IMR-90 (cell line): ENCODE data around the gene SASH1. TPM values are rescaled to one million over a fixed set of nuclear protein-coding genes. Genes with fewer than 3 reads are reported as not detected.

Experiments used
- ATAC-seq: fragments of 200-7000 bp; cut with Tn5 transposase; 2 replicates; pipeline ENCODE4 v1.9.1; 2020; ENCODE audit warnings: low read depth, mild to moderate bottlenecking, moderate library complexity
- BruUV-seq: library from RNA; stranded (reverse); fragments of 400-500 nt; replicated peaks from 2 replicates; lab custom pipeline; 2021; lab: Mats Ljungman, UMichigan
- CTCF ChIA-PET: fragments of 300-600 bp; formaldehyde crosslinking; extraction: SDS; loops from one replicate; lab custom pipeline; 2021; ENCODE audit warnings: antibody characterized with exemption; lab: Yijun Ruan, JAX
- POLR2A ChIA-PET: fragments of 300-600 bp; sonication (Branson Sonifier 250); formaldehyde crosslinking; loops from one replicate; lab custom pipeline; 2022; ENCODE audit warnings: antibody characterized with exemption; ENCODE audit not compliant: unreplicated experiment; lab: Charles Lee
- DNase-seq: peaks from one replicate; pipeline ENCODE4 v3.0.0; 2013
- H2AFZ ChIP-seq: replicated peaks from 2 replicates; pipeline ENCODE3; 2013; ENCODE audit warnings: low read length, mild to moderate bottlenecking; ENCODE audit not compliant: poor library complexity
- H2AK5ac ChIP-seq: 2 replicates; pipeline ENCODE4 v1.6.1; 2013; ENCODE audit warnings: low read depth, low read length, inconsistent platforms
- H2AK9ac ChIP-seq: replicated peaks from 2 replicates; pipeline ENCODE3; 2013; ENCODE audit warnings: mild to moderate bottlenecking, low read depth, low read length, moderate library complexity; ENCODE audit not compliant: poor library complexity
- H2BK120ac ChIP-seq: 2 replicates; pipeline ENCODE4 v1.6.1; 2013; ENCODE audit warnings: low read depth, low read length, inconsistent platforms
- H2BK15ac ChIP-seq: 3 replicates; pipeline ENCODE4 v1.6.1; 2013; ENCODE audit warnings: low read depth, low read length, inconsistent platforms
- H2BK20ac ChIP-seq: 2 replicates; pipeline ENCODE4 v1.6.1; 2013; ENCODE audit warnings: low read depth, mild to moderate bottlenecking, inconsistent platforms, low read length, moderate library complexity
- H2BK5ac ChIP-seq: 2 replicates; pipeline ENCODE4 v1.6.1; 2013; ENCODE audit warnings: mild to moderate bottlenecking, low read depth, low read length, inconsistent platforms; ENCODE audit not compliant: poor library complexity, severe bottlenecking
- H3K14ac ChIP-seq: replicated peaks from 2 replicates; pipeline ENCODE4 v1.6.1; 2013; ENCODE audit warnings: low read depth, low read length, inconsistent platforms
- H3K18ac ChIP-seq: 2 replicates; pipeline ENCODE4 v1.6.1; 2013; ENCODE audit warnings: low read depth, low read length, control low read depth
- H3K23ac ChIP-seq: 2 replicates; pipeline ENCODE4 v1.6.1; 2013; ENCODE audit warnings: low read depth, low read length, inconsistent platforms
- H3K27ac ChIP-seq: 2 replicates; pipeline ENCODE4 v1.5.1; 2013; ENCODE audit warnings: mild to moderate bottlenecking, control low read depth, low read length; ENCODE audit not compliant: insufficient read depth
- H3K27me3 ChIP-seq: 2 replicates; pipeline ENCODE4 v1.6.1; 2013; ENCODE audit warnings: low read length; ENCODE audit not compliant: control insufficient read depth, insufficient read depth
- H3K36me3 ChIP-seq: 2 replicates; pipeline ENCODE4 v1.6.1; 2013; ENCODE audit warnings: low read length, mixed read lengths; ENCODE audit not compliant: control insufficient read depth, insufficient read depth
- H3K4ac ChIP-seq: 2 replicates; pipeline ENCODE4 v1.6.1; 2013; ENCODE audit warnings: low read depth, low read length, inconsistent platforms
- H3K4me1 ChIP-seq: 2 replicates; pipeline ENCODE4 v1.6.1; 2013; ENCODE audit warnings: low read length, mixed read lengths; ENCODE audit not compliant: control insufficient read depth, insufficient read depth
- H3K4me2 ChIP-seq: 2 replicates; pipeline ENCODE4 v1.6.1; 2013; ENCODE audit warnings: low read depth, mild to moderate bottlenecking, control low read depth, low read length, moderate library complexity
- H3K4me3 ChIP-seq: 2 replicates; pipeline ENCODE4 v1.5.1; 2013; ENCODE audit warnings: low read depth, mild to moderate bottlenecking, control low read depth, low read length, moderate library complexity; ENCODE audit not compliant: insufficient read depth
- H3K56ac ChIP-seq: 2 replicates; pipeline ENCODE4 v1.6.1; 2013; ENCODE audit warnings: low read length, inconsistent platforms; ENCODE audit not compliant: insufficient read depth; ENCODE audit errors: extremely low read depth
- H3K79me1 ChIP-seq, 2 experiments: 2 replicates each; pipeline ENCODE4 v1.6.1; 2013; ENCODE audit warnings: low read length in 2 of 2, inconsistent platforms in 1 of 2, low read depth in 1 of 2
- H3K9ac ChIP-seq: 2 replicates; pipeline ENCODE4 v1.6.1; 2013; ENCODE audit warnings: low read depth, low read length, control low read depth
- H3K9me1 ChIP-seq: 2 replicates; pipeline ENCODE4 v1.6.1; 2013; ENCODE audit warnings: low read length, inconsistent platforms; ENCODE audit not compliant: insufficient read depth
- H3K9me3 ChIP-seq: 2 replicates; pipeline ENCODE4 v1.6.1; 2013; ENCODE audit warnings: low read length; ENCODE audit not compliant: control insufficient read depth, insufficient read depth
- H4K20me1 ChIP-seq: 2 replicates; pipeline ENCODE4 v1.6.1; 2013; ENCODE audit warnings: low read length, inconsistent platforms; ENCODE audit not compliant: insufficient read depth
- H4K5ac ChIP-seq: 2 replicates; pipeline ENCODE4 v1.6.1; 2013; ENCODE audit warnings: mild to moderate bottlenecking, low read depth, low read length, control low read depth
- H4K8ac ChIP-seq, 2 experiments: 2 replicates each; pipeline ENCODE4 v1.6.1; 2013; ENCODE audit warnings: low read depth in 2 of 2, low read length in 2 of 2, control low read depth in 1 of 2, inconsistent platforms in 1 of 2
- H4K91ac ChIP-seq: 2 replicates; pipeline ENCODE4 v1.6.1; 2013; ENCODE audit warnings: low read depth, low read length, inconsistent platforms; ENCODE audit not compliant: insufficient read depth
- BHLHE40 ChIP-seq: fragments of 150-350 bp; IDR thresholded peaks from 2 replicates; pipeline ENCODE4 v1.6.1; 2016; ENCODE audit warnings: mild to moderate bottlenecking, low read depth, low read length
- CEBPB ChIP-seq: IDR thresholded peaks from 2 replicates; pipeline ENCODE4 v1.6.1; 2012; ENCODE audit warnings: low read depth, low read length, improper control_type of control experiment
- FOS ChIP-seq: fragments of 150-350 bp; IDR thresholded peaks from 2 replicates; pipeline ENCODE4 v1.6.1; 2016; ENCODE audit warnings: low read depth, low read length
- MAFK ChIP-seq: IDR thresholded peaks from 2 replicates; pipeline ENCODE4 v1.6.1; 2012; ENCODE audit warnings: low read depth, low read length, improper control_type of control experiment
- MAZ ChIP-seq: IDR thresholded peaks from 2 replicates; pipeline ENCODE4 v1.6.1; 2012; ENCODE audit warnings: low read depth, mild to moderate bottlenecking, low read length, improper control_type of control experiment, moderate library complexity, borderline replicate concordance
- MXI1 ChIP-seq: IDR thresholded peaks from 2 replicates; pipeline ENCODE4 v1.6.1; 2012; ENCODE audit warnings: low read depth, mild to moderate bottlenecking, low read length, moderate library complexity, borderline replicate concordance
- RCOR1 ChIP-seq: IDR thresholded peaks from 2 replicates; pipeline ENCODE4 v1.6.1; 2012; ENCODE audit warnings: mild to moderate bottlenecking, low read length, improper control_type of control experiment; ENCODE audit not compliant: insufficient replicate concordance
- RFX5 ChIP-seq: IDR thresholded peaks from 2 replicates; pipeline ENCODE4 v1.8.0; 2012; ENCODE audit warnings: low read depth, mild to moderate bottlenecking, low read length, moderate library complexity
- SMC3 ChIP-seq: fragments of 150-350 bp; IDR thresholded peaks from 2 replicates; pipeline ENCODE4 v1.6.1; 2016; ENCODE audit warnings: low read depth, mild to moderate bottlenecking, antibody characterized with exemption, low read length, moderate library complexity
- dilution Hi-C: fragments of 300-500 bp; cut with HindIII; formaldehyde crosslinking; loops from one replicate; pipeline ENCODE4 v1.14.3; 2018; ENCODE audit warnings: low sequenced_read_pairs; ENCODE audit not compliant: unreplicated experiment
- in situ Hi-C: fragments of 300-500 bp; cut with MboI; formaldehyde crosslinking; loops from 3 replicates; pipeline ENCODE4 v1.14.3; 2019; ENCODE audit warnings: low sequenced_read_pairs, inconsistent platforms, mixed read lengths
- intact Hi-C: fragments of 100-400 bp; cut with micrococcal nuclease; formaldehyde crosslinking; loops from 2 replicates; pipeline ENCODE4 v1.10.0; 2022
- polyA plus RNA-seq, 3 experiments: library from polyadenylated mRNA; depleted of rRNA; stranded (reverse); fragments of >200 nt; gene quantifications; 2 replicates each; pipeline ENCODE4 v1.2.3, GENCODE V29; 2012; ENCODE audit warnings: low replicate concordance in 1 of 3
- total RNA-seq: library from RNA; depleted of rRNA; stranded (reverse); fragments of >200 nt; gene quantifications from 2 replicates; pipeline ENCODE4 v1.2.3, GENCODE V29; 2012
- TF ChIP-seq, protein P1 (sequence below): fragments of 150-350 bp; IDR thresholded peaks from 2 replicates; pipeline ENCODE4 v1.6.1; 2016; ENCODE audit warnings: low read depth, mild to moderate bottlenecking, low read length, moderate library complexity, borderline replicate concordance
- TF ChIP-seq, protein P2 (sequence below): conservative IDR thresholded peaks from 2 replicates; pipeline ENCODE4 v1.5.1; 2012; ENCODE audit warnings: mild to moderate bottlenecking, low read depth, low read length, improper control_type of control experiment
- TF ChIP-seq, protein P3 (sequence below): fragments of 150-350 bp; IDR thresholded peaks from 2 replicates; pipeline ENCODE4 v1.6.1; 2017; ENCODE audit warnings: mild to moderate bottlenecking, antibody characterized with exemption, low read length, low read depth

Gene SASH1
- total and polyA plus RNA-seq, 2 of the 4 experiments (the other 2 are of a cell fraction) = 11.6 to 16.5 TPM

DNA sequence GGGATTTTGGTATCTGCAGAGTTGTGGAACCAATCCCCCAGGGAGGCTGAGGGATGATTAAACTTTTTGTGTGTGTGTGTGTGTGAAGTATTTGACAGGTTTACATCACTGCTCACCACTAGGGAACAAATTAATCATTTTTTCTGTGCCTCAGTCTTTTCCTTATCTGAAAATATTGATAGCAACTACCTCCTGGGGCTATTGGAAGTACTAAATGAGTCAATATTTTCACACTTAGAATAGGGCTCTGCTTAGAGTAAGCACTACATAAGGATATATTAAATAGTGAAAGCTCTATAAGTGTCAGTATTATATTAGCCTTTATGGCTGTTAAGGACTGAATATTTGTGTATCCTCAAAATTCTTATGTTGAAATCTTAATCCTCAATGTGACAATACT lies 249.0 kb downstream of the SASH1 start:
- no peak overlapping the region for H3K18ac ChIP-seq
- no peak overlapping the region for H3K14ac ChIP-seq
- H4K5ac ChIP-seq = no peak overlapping the region
- H3K9ac ChIP-seq = no peak overlapping the region
- no peak overlapping the region for H2BK15ac ChIP-seq
- H4K20me1 ChIP-seq = no peaks in the 10 kb centered on the region
- in situ Hi-C loops = no loop called here
- H2AK5ac ChIP-seq = no peak overlapping the region
- TF ChIP-seq BHLHE40 = no peak
- no peak for TF ChIP-seq FOS
- TF ChIP-seq MAFK = no peak
- TF ChIP-seq CEBPB = no peak
- TF ChIP-seq MXI1 = no peak
- TF ChIP-seq RCOR1 = no peak
- TF ChIP-seq, protein P1, sequence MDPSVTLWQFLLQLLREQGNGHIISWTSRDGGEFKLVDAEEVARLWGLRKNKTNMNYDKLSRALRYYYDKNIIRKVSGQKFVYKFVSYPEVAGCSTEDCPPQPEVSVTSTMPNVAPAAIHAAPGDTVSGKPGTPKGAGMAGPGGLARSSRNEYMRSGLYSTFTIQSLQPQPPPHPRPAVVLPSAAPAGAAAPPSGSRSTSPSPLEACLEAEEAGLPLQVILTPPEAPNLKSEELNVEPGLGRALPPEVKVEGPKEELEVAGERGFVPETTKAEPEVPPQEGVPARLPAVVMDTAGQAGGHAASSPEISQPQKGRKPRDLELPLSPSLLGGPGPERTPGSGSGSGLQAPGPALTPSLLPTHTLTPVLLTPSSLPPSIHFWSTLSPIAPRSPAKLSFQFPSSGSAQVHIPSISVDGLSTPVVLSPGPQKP = no peak
- no peak for TF ChIP-seq MAZ
- TF ChIP-seq RFX5 = no peak
- TF ChIP-seq, protein P2, sequence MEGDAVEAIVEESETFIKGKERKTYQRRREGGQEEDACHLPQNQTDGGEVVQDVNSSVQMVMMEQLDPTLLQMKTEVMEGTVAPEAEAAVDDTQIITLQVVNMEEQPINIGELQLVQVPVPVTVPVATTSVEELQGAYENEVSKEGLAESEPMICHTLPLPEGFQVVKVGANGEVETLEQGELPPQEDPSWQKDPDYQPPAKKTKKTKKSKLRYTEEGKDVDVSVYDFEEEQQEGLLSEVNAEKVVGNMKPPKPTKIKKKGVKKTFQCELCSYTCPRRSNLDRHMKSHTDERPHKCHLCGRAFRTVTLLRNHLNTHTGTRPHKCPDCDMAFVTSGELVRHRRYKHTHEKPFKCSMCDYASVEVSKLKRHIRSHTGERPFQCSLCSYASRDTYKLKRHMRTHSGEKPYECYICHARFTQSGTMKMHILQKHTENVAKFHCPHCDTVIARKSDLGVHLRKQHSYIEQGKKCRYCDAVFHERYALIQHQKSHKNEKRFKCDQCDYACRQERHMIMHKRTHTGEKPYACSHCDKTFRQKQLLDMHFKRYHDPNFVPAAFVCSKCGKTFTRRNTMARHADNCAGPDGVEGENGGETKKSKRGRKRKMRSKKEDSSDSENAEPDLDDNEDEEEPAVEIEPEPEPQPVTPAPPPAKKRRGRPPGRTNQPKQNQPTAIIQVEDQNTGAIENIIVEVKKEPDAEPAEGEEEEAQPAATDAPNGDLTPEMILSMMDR = no peak
- TF ChIP-seq SMC3 = no peak
- TF ChIP-seq, protein P3, sequence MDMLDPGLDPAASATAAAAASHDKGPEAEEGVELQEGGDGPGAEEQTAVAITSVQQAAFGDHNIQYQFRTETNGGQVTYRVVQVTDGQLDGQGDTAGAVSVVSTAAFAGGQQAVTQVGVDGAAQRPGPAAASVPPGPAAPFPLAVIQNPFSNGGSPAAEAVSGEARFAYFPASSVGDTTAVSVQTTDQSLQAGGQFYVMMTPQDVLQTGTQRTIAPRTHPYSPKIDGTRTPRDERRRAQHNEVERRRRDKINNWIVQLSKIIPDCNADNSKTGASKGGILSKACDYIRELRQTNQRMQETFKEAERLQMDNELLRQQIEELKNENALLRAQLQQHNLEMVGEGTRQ = no peak
- H3K23ac ChIP-seq = no peak overlapping the region
- BruUV-seq = no TSS peak
- no peak overlapping the region for H2BK5ac ChIP-seq
- no peak overlapping the region for H3K4ac ChIP-seq
- no peak overlapping the region for H2BK120ac ChIP-seq
- no peaks in the 10 kb centered on the region; the same call in 1 of the 2 replicates for H3K9me1 ChIP-seq
- H2BK20ac ChIP-seq = no peak overlapping the region
- no peak for ATAC-seq
- H3K4me2 ChIP-seq = no peak overlapping the region
- ChIA-PET CTCF (no interaction called here), POLR2A (no interaction called here)
- no peaks in the 10 kb centered on the region for H3K36me3 ChIP-seq
- H2AFZ ChIP-seq = no peak overlapping the region
- H3K9me3 ChIP-seq = peaks cover 2% of the 10 kb centered on the region; the same call in 1 of the 2 replicates
- dilution Hi-C loops = no loop called here
- H3K4me1 ChIP-seq = peaks cover 4% of the 10 kb centered on the region
- intact Hi-C loops = no loop called here
- H3K27me3 ChIP-seq = no peaks in the 10 kb centered on the region
- H3K4me3 ChIP-seq = no peak overlapping the region
- H3K56ac ChIP-seq = no peak overlapping the region
- DNase-seq = no peak
- H4K8ac ChIP-seq = no peak overlapping the region
- H2AK9ac ChIP-seq = no peak overlapping the region
- no peaks in the 10 kb centered on the region for H3K79me1 ChIP-seq
- no peak overlapping the region for H4K91ac ChIP-seq
- H3K27ac ChIP-seq = no peak overlapping the region
